Ovary (tissue), 3 donors: ENCODE data around the gene TENT5A.
"Not testable (repeated sequence)": the region's sequence is repeated elsewhere in the genome, so short reads cannot be mapped to it uniquely, and the experiment has no call there.

Source experiments
- CTCF ChIP-seq, 3 donors: fragments of 450-650 bp in 2 of 3; fragments of 200-600 bp in 1 of 3; IDR thresholded peaks; one replicate each; pipeline versions ENCODE4 v1.5.1 to v1.8.0; 2016 to 2022; ENCODE audit warnings: antibody characterized with exemption in 3 of 3, mild to moderate bottlenecking in 1 of 3
- POLR2A ChIP-seq: fragments of 450-650 bp; IDR thresholded peaks from one replicate; pipeline ENCODE4 v1.6.1; 2017; ENCODE audit warnings: antibody characterized with exemption, mild to moderate bottlenecking, moderate library complexity
- donor health status: DM: no; HTN: no; CAD: no.

GRCh38 chr6:81776219-81776618 is 23.7 kb upstream of the TENT5A start:
- not testable (repeated sequence) for TF ChIP-seq CTCF (IDR thresholded peaks at IDR 0.05); POLR2A
